HG03521 (cell line): ENCODE results near the gene RCCD1.

Experiments used
- ATAC-seq: cut with Tn5 transposase; IDR thresholded peaks from one replicate; pipeline ENCODE4 v1.9.1; 2021; ENCODE audit warnings: mild to moderate bottlenecking, moderate library complexity; ENCODE audit not compliant: unreplicated experiment

RCCD1 gene

GRCh38 chr15:90960298-90961091 is 5.8 kb downstream of the RCCD1 start:
- ATAC-seq = no peak

GRCh38 chr15:90962021-90962420 is 7.3 kb downstream of the RCCD1 start:
- ATAC-seq = no peak

- ATAC-seq = no peak
Measured at GRCh38 chr15:90966262-90966661, 11.6 kb downstream of the RCCD1 start.

- no peak for ATAC-seq
Measured at GRCh38 chr15:90967206-90967605, 12.5 kb downstream of the RCCD1 start.

GRCh38 chr15:90968434-90968833 is 13.8 kb downstream of the RCCD1 start:
- no peak for ATAC-seq

- ATAC-seq = no peak
Measured at GRCh38 chr15:90970274-90970673, 15.6 kb downstream of the RCCD1 start.

GRCh38 chr15:90972133-90972532 is 17.4 kb downstream of the RCCD1 start:
- ATAC-seq = no peak

- ATAC-seq = no peak
Measured at GRCh38 chr15:90974216-90974615, 19.5 kb downstream of the RCCD1 start.

- ATAC-seq = no peak
Measured at GRCh38 chr15:90979582-90979981, 24.9 kb downstream of the RCCD1 start.

GRCh38 chr15:90981681-90982080 is 27.0 kb downstream of the RCCD1 start:
- ATAC-seq = peak; percentile 67

- no peak for ATAC-seq
Measured at GRCh38 chr15:90982135-90982534, 27.5 kb downstream of the RCCD1 start.

- ATAC-seq = peak; percentile 40
Measured at GRCh38 chr15:90986790-90987507, 32.3 kb downstream of the RCCD1 start.

- ATAC-seq = no peak
Measured at GRCh38 chr15:90987561-90988141, 33.0 kb downstream of the RCCD1 start.

GRCh38 chr15:90988296-90988695 is 33.6 kb downstream of the RCCD1 start:
- ATAC-seq = no peak

- no peak for ATAC-seq
Measured at GRCh38 chr15:90989040-90989768, 34.5 kb downstream of the RCCD1 start.

- ATAC-seq = no peak
Measured at GRCh38 chr15:90990446-90990845, 35.8 kb downstream of the RCCD1 start.

- no peak for ATAC-seq
Measured at GRCh38 chr15:90991587-90992285, 37.1 kb downstream of the RCCD1 start.

- ATAC-seq = peak; percentile 19
Measured at GRCh38 chr15:90994059-90994416, 39.4 kb downstream of the RCCD1 start.

GRCh38 chr15:90994417-90995311 is 40.0 kb downstream of the RCCD1 start, which contains the start of gene PRC1:
TSS of gene PRC1 (minus strand) at chr15:90994535. CDS start at chr15:90994417, 118 bp downstream.
- ATAC-seq = peak; percentile 96

GRCh38 chr15:90998737-90999136 is 44.1 kb downstream of the RCCD1 start:
- no peak for ATAC-seq
